Measurements from ENCODE around the gene GALNT13.

GALNT13 gene

GRCh38 chr2:154132827-154133226 lies 261.1 kb downstream of the GALNT13 start:
- no peak for DNase-seq

DNA sequence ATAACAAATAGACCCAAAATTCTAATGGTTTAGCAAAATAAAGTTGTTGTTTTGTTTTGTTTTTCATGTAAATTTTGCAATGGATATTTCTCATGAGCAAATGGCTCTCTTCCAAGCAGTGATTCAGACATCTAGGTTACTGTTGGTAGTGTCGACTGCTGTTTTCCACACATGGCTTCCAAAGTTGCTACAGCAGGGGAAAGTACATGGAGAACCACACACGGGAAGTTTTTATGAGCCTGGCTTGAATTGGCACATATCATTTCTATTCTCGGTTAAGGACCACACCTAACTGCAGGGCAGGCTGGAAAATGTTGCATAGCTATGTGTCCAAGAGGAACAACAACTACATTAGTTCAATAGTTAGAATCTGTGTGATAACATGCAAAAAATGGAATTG lies 262.1 kb downstream of the GALNT13 start:
- DNase-seq, result no peak

- no peak for DNase-seq
These were observed 268.7 kb downstream of the GALNT13 start for GRCh38 chr2:154140249-154141025.

DNA sequence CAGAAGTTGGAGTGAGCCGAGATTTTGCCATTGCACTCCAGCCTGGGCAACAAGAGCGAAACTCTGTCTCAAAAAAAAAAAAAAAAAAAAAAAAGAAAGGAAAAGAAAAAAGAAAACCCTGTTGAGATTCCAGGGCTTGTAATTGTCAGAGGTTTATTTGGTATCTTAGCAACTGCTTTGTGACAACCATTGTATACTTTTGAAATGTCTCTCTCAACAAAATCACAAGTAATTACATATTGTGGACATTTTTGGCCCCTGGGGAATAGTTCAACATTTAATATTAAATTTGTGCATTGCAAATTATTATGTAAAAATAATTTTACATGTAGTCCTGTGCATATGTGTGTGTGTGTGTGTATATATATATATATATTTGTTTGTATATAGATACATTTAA lies 270.8 kb downstream of the GALNT13 start:
- DNase-seq, result peak; percentile 10

DNA sequence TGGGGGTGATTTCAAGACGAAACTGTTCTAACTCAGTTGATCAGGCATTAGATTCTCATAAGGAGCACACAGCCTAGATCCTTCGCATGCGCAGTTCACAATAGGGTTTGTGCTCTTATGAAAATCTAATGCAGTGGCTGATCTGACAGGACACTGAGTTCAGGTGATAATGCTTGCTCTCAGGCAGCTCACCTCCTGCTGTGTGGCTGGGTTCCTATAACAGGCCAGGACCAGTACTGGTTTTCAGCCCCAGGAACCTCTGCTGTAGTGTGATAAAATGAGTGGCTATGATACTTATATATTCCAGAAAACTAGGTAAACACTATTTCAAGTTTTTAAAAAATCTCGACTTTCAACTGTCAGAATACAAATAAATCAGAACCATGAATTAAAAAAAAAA lies 271.4 kb downstream of the GALNT13 start:
- no peak for DNase-seq

DNA sequence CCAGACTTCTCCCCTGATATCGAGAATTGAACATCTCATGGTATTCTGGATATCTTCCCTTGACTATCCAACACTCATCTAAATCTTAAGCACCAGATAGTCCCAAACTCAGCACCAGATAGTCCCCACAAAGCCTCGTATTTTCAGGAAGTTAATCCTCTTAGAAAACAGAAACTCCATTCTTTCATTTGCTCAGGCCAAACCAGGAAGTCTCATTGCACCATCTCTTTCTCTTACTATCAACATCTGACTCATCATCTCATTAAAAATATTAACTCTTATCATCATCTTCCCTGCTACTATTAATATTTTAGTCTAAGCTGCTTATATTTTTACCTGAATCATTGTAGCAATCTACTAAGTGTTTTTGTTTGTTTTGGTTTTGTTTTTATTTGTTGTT lies 286.4 kb downstream of the GALNT13 start:
- no peak for DNase-seq

GRCh38 chr2:154161286-154161685 lies 289.6 kb downstream of the GALNT13 start:
- no peak for DNase-seq

- DNase-seq, result no peak
These were observed 298.7 kb downstream of the GALNT13 start for GRCh38 chr2:154170400-154170799.

DNA sequence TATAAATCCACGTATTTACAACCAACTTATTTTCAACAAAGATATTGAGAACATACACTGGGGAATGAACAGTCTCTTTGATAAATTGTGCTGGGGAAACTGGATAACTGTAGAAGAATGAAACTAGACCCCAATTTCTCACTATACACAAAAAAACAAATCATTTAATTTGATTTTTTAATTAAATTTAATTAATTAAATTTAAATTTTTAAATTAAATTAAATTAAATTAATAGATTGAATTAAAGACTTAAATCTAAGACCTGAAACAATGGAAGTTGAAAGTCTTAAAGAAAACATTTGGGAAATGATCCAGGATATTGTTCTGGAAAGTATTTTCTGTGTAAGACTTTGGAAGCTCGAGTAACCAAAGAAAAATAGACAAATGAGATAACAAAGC lies 301.4 kb downstream of the GALNT13 start:
- no peak for DNase-seq

DNA sequence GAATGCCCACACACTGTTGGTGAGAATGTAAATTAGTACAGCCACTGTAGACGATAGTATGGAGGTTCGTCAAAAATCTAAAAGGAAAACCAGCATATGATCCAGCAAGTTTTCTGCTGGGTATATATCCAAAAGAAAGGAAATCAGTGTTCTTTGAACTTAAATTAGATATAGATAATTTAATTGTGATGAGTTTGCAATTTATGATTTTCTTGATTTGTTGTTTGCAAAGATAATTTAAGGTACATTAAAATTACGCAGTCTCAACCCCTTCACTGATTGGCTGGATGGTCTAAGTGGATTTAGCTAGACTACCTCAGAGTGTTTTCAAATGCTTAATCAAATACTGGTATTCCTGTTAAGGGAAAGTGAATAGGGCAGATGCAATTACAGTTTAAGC lies 302.2 kb downstream of the GALNT13 start:
- DNase-seq, result no peak

GRCh38 chr2:154182008-154182407 lies 310.3 kb downstream of the GALNT13 start:
- DNase-seq, result no peak

- no peak for DNase-seq
These were observed 316.2 kb downstream of the GALNT13 start for GRCh38 chr2:154187948-154188347.

GRCh38 chr2:154189953-154190352 lies 318.2 kb downstream of the GALNT13 start:
- DNase-seq, result no peak

- DNase-seq, result no peak
These were observed 321.5 kb downstream of the GALNT13 start for GRCh38 chr2:154193246-154193645.

DNA sequence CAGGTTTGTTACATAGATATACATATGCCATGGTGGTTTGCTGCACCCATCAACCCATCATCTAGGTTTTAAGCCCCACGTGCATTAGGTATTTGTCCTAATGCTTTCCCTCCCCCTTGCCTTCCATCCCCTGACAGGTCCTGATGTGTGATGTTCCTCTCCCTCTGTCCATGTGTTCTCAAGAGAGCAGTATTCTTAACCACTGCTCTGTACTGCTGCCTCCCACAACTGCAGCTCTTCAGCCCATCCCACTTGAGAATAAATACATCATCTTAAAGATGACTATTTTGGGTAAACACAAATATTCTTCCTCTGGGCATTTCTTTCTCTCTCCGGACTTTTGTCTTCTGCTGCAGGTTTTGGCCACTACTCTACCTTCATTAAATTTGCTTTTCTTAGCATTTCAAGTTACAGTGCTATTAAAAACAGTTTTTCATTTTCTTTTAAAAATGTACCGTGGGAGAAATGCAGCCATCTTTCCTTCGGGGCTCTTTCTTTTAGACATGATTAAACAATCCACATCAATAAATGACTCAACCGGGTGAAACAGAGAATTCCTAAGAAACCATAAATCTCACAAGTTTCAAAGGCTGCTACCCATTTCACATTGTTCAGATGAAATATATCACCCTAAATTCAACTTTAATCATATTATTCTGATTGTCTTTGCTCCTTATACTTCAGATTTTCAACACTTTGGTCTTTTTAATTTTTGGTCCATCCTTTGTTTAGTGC lies 323.4 kb downstream of the GALNT13 start:
- no peak for DNase-seq

GRCh38 chr2:154195644-154196195 lies 324.0 kb downstream of the GALNT13 start:
- DNase-seq, result no peak

- no peak for DNase-seq
These were observed 327.1 kb downstream of the GALNT13 start for GRCh38 chr2:154198866-154199265.

DNA sequence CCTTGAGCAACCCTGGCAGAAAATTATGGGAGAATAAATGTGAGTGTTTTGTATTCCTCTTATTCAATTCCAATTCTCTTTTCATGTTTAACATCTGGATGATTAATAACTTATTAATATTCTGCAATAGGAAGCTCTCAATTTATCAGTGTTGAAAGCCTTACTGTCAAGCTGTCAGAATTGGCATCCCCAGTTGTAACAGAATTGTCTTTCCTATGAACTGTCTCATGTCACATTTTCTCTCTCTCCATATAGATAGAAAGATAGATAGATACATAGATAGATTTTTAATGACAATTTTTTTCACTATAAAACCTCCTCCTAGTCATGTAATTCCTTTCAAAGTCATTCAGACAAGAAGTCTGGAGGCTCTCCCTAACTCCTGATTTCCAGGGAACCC lies 331.5 kb downstream of the GALNT13 start:
- DNase-seq, result no peak

- DNase-seq, result no peak
These were observed 332.2 kb downstream of the GALNT13 start for GRCh38 chr2:154203902-154204301.

- no peak for DNase-seq
These were observed 335.7 kb downstream of the GALNT13 start for GRCh38 chr2:154207288-154208047.

- DNase-seq, result no peak
These were observed 352.0 kb downstream of the GALNT13 start for GRCh38 chr2:154223726-154224125.

GRCh38 chr2:154226931-154227330 lies 355.2 kb downstream of the GALNT13 start:
- DNase-seq, result no peak

DNA sequence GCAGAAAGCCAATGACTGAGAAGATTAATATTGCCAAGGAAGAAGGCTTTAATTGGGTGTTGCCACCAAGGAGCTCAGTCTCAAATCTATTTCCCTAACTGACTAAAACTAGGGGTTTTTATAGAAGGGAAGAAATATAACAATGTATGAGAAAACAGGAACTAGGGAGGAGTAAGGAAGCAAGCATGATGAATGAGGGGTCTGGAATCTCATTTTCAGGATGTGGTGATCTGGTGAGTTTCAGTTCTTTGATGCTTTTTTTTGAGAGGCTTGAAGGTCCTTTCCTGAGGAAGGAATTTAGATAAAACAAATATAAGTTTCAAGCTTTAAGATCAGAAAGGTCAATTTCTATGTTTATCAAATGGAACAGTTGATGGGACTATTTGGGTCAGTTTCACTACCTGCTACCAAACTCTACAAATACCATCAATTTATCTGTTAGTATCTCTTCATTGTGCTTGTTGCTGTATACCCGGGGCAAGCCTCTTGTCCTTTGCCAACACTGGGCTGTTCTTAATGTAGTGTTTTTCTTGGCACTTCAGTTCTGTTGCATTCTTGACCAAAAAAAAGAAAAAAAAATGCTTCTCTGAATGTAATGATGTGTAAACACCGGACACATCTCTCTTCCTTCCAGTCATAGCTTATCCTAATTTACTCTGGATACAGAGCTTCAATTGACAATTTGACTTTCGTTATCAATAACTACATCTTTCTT lies 357.0 kb downstream of the GALNT13 start:
- no peak for DNase-seq
